HL-60/S4 (cell line): ENCODE data around the gene LRFN3.
"Not testable (repeated sequence)": the region's sequence is repeated elsewhere in the genome, so short reads cannot be mapped to it uniquely, and the experiment has no call there.

Experiments used
- in situ Hi-C: fragments of 300-500 bp; cut with MboI; formaldehyde crosslinking; loops from 2 replicates; pipeline ENCODE4 v1.14.3; 2022; ENCODE audit warnings: low sequenced_read_pairs

The LRFN3 gene, protein sequence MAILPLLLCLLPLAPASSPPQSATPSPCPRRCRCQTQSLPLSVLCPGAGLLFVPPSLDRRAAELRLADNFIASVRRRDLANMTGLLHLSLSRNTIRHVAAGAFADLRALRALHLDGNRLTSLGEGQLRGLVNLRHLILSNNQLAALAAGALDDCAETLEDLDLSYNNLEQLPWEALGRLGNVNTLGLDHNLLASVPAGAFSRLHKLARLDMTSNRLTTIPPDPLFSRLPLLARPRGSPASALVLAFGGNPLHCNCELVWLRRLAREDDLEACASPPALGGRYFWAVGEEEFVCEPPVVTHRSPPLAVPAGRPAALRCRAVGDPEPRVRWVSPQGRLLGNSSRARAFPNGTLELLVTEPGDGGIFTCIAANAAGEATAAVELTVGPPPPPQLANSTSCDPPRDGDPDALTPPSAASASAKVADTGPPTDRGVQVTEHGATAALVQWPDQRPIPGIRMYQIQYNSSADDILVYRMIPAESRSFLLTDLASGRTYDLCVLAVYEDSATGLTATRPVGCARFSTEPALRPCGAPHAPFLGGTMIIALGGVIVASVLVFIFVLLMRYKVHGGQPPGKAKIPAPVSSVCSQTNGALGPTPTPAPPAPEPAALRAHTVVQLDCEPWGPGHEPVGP

DNA sequence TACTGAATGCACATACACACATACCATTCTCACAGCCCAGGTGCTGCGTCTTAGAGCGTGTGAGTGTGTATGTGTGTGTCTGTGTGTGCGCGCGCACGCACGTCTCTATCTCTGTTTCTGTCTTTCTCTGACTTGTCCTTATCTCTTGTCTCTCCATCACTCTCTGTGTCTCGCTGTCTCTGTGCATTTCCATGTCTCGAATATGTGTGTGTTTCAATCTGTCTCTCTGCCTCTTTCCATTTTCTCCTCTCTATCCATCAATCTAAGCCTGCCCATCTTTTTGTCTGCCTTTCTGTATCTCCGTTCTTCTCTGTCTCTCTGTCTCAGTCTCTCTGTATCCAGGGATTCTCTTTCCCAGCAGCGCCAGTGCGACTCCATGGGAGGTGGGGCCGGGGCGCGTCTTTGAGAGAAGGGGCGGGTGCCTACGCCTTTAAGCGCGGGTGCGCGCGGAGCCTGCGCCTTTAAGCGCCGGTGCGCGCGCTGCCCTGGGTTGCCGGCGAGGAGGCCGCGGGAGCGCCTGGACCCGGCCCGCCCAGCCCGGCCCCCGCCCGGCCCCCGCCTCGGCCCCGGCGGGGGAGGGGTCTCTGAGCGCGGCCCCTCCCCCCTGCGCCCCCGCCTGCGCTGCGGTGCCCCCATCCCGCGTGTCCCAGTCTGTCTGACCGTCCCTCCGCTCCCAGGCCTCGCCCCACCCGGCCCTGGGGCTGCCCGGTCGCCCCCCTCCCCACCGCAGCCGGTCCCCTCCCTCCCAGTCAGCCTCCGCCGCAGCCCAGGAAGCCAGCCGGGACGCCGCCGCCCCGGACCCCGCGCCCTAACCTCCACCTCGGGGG is at the start of gene LRFN3:
Gene LRFN3 (plus strand): TSS at position 464 of the 827 bp plus-strand sequence. CDS start 3,052 bp downstream, outside the sequence.
- in situ Hi-C loops = no loop called here

DNA sequence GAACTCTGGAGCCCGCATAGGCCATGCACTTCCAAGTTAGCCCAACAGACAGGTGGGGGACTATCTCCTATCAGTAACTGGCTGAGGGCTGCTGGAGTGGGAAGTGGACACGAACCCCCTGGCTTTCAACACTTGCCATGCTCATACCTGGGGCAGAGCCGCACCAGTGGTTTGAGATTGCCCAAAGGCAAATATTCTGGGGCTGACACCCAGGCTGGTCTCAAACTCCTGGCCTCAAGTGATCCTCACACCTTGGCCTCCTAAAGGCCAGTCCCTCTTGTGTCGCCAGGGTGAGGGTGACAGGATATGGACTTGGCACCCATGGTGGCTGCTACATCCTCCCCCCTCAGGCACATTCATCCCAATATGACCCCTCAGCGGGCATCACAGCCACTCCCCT is 49.0 kb upstream of the LRFN3 start:
- in situ Hi-C loops = no loop called here

DNA sequence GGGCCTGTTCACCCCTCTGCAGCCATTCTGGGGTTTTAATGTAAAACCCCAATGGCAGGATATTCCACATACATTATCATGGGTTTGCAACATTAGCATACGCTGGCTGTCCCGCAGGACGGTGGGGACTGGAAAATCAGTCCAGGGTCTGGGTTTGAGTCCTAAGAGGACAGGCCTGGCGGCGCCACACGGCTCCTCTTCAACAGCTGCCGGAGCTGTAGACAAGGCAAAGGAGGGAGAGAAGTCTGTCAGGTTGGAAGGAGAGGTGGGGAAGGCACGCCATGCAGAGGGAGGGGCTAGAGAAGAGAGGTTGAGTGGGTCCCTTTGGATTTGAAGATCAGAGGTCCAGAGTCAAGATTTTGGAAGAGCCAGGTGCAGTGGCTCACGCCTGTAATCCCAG is 47.8 kb upstream of the LRFN3 start:
- in situ Hi-C loops = no loop called here

GRCh38 chr19:35889370-35890112 is 46.6 kb upstream of the LRFN3 start:
- in situ Hi-C loops = no loop called here

- in situ Hi-C loops = no loop called here
These were observed 46.0 kb upstream of the LRFN3 start for GRCh38 chr19:35890113-35890650.

DNA sequence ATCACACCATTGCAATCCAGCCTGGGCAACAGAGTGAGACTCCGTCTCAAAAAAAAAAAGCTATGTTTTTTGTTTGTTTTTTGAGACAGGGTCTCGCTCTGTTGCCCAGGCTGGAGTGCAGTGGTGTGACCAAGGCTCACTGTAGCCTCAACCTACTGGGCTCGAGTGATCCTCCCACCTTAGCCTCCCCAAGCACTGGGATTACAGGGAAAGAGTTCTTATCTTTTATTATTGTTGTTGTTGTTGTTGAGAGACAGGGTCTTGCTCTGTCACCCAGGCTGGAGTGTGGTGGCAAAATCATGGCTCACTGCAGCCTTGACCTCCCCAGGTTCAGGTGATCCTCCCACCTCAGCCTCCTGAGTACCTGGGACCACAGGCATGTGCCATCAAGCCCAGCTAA is 44.4 kb upstream of the LRFN3 start:
- in situ Hi-C loops = not testable (repeated sequence)

DNA sequence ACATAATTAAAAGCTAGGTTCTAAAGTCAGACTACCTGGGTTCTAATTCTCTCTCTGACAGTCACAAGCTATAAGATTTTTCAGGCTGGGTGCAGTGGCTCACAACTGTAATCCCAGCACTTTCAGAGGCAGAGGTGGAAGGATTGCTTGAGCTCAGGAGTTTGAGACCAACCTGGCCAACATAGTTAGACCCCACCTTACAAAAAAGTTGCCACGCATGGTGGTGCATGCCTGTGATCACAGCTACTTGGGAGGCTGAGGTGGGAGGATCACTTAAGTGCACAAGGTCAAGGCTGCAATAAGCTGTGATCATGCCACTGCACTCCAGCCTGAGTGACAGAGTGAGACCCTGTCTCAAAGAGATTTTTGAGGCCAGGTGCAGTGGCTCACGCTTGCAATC is 41.8 kb upstream of the LRFN3 start:
- in situ Hi-C loops = no loop called here

GRCh38 chr19:35895911-35896642 is 40.1 kb upstream of the LRFN3 start:
- in situ Hi-C loops = no loop called here

DNA sequence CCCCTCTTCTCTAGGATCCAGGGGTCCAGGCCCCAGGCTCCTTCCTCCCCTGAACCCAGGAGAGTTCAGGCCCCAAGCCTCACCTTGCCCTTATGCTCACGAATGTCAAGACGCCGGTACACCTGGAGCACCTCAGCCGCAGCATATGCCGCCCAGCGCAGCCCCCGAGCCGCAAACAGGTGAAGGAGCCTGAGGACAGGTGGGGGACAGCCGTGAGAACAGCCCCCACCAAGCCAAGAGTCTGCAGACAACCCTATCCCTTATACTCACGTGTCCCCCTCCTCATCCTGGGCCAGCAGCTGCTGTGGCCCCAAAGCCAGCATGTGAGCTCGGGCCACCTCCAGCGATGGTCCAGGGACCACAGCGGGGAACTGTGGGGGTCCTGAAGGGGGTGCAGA is 39.5 kb upstream of the LRFN3 start:
- in situ Hi-C loops = no loop called here

- in situ Hi-C loops = no loop called here
These were observed 38.3 kb upstream of the LRFN3 start for GRCh38 chr19:35897706-35898451.

DNA sequence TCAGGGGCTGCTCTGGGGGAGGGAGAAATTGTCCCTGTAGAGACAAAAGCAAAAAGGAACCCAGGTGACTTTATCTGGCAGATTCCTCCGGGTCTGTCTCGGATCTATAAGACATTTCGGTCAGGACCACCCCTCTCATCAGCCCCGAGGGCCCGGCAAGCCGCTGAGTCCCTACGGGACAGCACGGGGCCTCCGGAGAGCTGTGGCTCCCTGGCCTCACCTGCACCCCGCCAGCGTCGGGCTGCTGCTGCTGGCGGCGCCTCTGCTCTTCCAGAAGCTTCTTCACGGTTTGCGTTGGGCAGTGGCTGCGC is 37.7 kb upstream of the LRFN3 start:
- in situ Hi-C loops = no loop called here

DNA sequence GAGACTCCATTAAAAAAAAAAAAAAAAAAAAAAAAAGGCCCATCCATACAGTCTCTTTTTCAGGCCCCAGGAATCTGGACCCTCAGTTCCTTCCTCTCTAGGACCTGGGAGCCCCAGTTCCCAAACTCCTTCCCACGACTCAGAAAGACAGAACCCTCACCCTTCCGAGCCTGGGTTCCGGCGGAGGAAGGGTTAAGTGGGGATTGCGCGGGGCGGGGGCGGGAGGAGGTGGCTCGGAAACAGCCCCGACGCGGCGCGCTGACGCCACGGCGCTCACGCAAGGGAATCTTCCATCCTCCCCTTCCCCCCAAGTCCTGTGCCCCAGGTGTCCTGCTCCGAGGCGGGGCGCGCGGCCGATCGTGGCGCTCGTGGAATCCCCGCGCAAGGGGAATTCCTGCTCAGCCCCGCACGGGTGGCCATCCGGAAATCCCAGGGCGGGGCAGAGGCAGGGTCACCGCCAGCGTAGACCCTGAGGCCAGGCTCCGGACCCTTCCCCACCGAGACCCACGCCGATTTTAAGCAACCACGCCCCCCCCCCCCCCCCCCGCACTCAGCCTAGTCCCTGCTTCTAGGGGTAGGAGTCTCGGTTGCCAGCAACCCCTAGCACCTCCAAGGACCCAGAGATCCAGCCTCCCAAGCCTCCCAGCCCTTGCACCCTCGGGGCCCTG is 36.5 kb upstream of the LRFN3 start:
- in situ Hi-C loops = no loop called here

- in situ Hi-C loops = no loop called here
These were observed 35.0 kb upstream of the LRFN3 start for GRCh38 chr19:35901055-35901644.

GRCh38 chr19:35901854-35902661 is 34.1 kb upstream of the LRFN3 start, which contains the start of gene HCST:
Gene HCST (plus strand): TSS chr19:35902529. CDS start chr19:35902594, 65 bp downstream.
- in situ Hi-C loops = no loop called here

- in situ Hi-C loops = no loop called here
These were observed 33.2 kb upstream of the LRFN3 start for GRCh38 chr19:35902870-35903475.

- in situ Hi-C loops = no loop called here
These were observed 32.5 kb upstream of the LRFN3 start for GRCh38 chr19:35903550-35904179.
